Stomach smooth muscle (tissue), 2 donors: ENCODE data around the gene COL1A1.

Source experiments
- H3K27ac ChIP-seq: one replicate; pipeline ENCODE4 v1.7.0; 2013; ENCODE audit warnings: mild to moderate bottlenecking, low read length, inconsistent platforms
- H3K27me3 ChIP-seq, 2 donors: one replicate each; pipeline ENCODE4 v1.7.0; 2013; ENCODE audit warnings: low read length in 2 of 2; ENCODE audit not compliant: insufficient read depth in 2 of 2, control insufficient read depth in 1 of 2
- H3K36me3 ChIP-seq, 2 donors: one replicate each; pipeline ENCODE4 v1.7.0; 2013; ENCODE audit warnings: low read length in 2 of 2; ENCODE audit not compliant: control insufficient read depth in 2 of 2, insufficient read depth in 2 of 2
- H3K4me1 ChIP-seq: one replicate; pipeline ENCODE4 v1.7.0; 2013; ENCODE audit warnings: low read length; ENCODE audit not compliant: control insufficient read depth, insufficient read depth
- H3K4me3 ChIP-seq, 2 donors: one replicate each; pipeline ENCODE4 v1.7.0; 2013; ENCODE audit warnings: low read length in 2 of 2
- H3K9ac ChIP-seq, 2 donors: one replicate each; pipeline ENCODE4 v1.7.0; 2013; ENCODE audit warnings: low read length in 2 of 2, mild to moderate bottlenecking in 1 of 2
- H3K9me3 ChIP-seq, 2 donors: one replicate each; pipeline ENCODE4 v1.7.0; 2013; ENCODE audit warnings: low read length in 2 of 2; ENCODE audit not compliant: control insufficient read depth in 2 of 2
- donor health status: healthy.
- donor health status: Pancreatic carcinoma.

The COL1A1 gene

GRCh38 chr17:50184611-50185398 lies 16.6 kb downstream of the COL1A1 start:
- peak overlapping the region in 1 of 2 donors; percentile 20 for H3K9ac ChIP-seq
- peaks cover 61% of the 10 kb centered on the region for H3K4me1 ChIP-seq
- H3K27me3 ChIP-seq: no peaks in the 10 kb centered on the region
- H3K36me3 ChIP-seq: peaks cover 41 to 42% of the 10 kb centered on the region in 2 donors
- H3K9me3 ChIP-seq: no peaks in the 10 kb centered on the region
- peak overlapping the region; percentile 64 for H3K27ac ChIP-seq
- H3K4me3 ChIP-seq: no peak overlapping the region

- H3K27ac ChIP-seq: peak overlapping the region; percentile 53
- peak overlapping the region in 1 of 2 donors; percentile 42 for H3K9ac ChIP-seq
- peaks cover 56% of the 10 kb centered on the region for H3K4me1 ChIP-seq
- H3K36me3 ChIP-seq: peaks cover 34 to 35% of the 10 kb centered on the region in 2 donors
- no peaks in the 10 kb centered on the region for H3K9me3 ChIP-seq
- H3K4me3 ChIP-seq: no peak overlapping the region
- H3K27me3 ChIP-seq: no peaks in the 10 kb centered on the region
These were observed 17.4 kb downstream of the COL1A1 start for GRCh38 chr17:50184064-50184463.

- H3K9me3 ChIP-seq: no peaks in the 10 kb centered on the region
These were observed 17.9 kb downstream of the COL1A1 start for GRCh38 chr17:50183421-50183994.

GRCh38 chr17:50182783-50183420 lies 18.5 kb downstream of the COL1A1 start:
- peak overlapping the region; percentile 53 for H3K27ac ChIP-seq
- no peak overlapping the region for H3K4me3 ChIP-seq
- no peaks in the 10 kb centered on the region for H3K9me3 ChIP-seq
- peaks cover 23% of the 10 kb centered on the region in 2 donors for H3K36me3 ChIP-seq
- no peak overlapping the region for H3K9ac ChIP-seq
- peaks cover 54% of the 10 kb centered on the region for H3K4me1 ChIP-seq
- H3K27me3 ChIP-seq: no peaks in the 10 kb centered on the region

More at GRCh38 chr17:50183421-50183994, 17.9 kb downstream of the COL1A1 start:
- Histone ChIP-seq H3K4me3 (no peak overlapping the region), H3K36me3 (peaks cover 29 to 30% of the 10 kb centered on the region in 2 donors), H3K9ac (no peak overlapping the region), H3K27ac (peak overlapping the region; percentile 53), H3K27me3 (no peaks in the 10 kb centered on the region), H3K4me1 (peaks cover 54% of the 10 kb centered on the region)

- no peak overlapping the region for H3K9ac ChIP-seq
- H3K36me3 ChIP-seq: peaks cover 13 to 14% of the 10 kb centered on the region in 2 donors
- no peak overlapping the region for H3K4me3 ChIP-seq
- H3K27ac ChIP-seq: peak overlapping the region; percentile 46
- no peaks in the 10 kb centered on the region for H3K9me3 ChIP-seq
- peaks cover 55% of the 10 kb centered on the region for H3K4me1 ChIP-seq
- H3K27me3 ChIP-seq: no peaks in the 10 kb centered on the region
These were observed 19.6 kb downstream of the COL1A1 start for GRCh38 chr17:50181591-50182560.

- H3K9me3 ChIP-seq: no peaks in the 10 kb centered on the region
- H3K9ac ChIP-seq: no peak overlapping the region
- no peaks in the 10 kb centered on the region for H3K27me3 ChIP-seq
- H3K4me3 ChIP-seq: no peak overlapping the region
- H3K27ac ChIP-seq: no peak overlapping the region
- peaks cover 53% of the 10 kb centered on the region for H3K4me1 ChIP-seq
- H3K36me3 ChIP-seq: peaks cover 6 to 7% of the 10 kb centered on the region in 2 donors
These were observed 20.3 kb downstream of the COL1A1 start for GRCh38 chr17:50181144-50181543.

- no peaks in the 10 kb centered on the region for H3K27me3 ChIP-seq
- H3K4me1 ChIP-seq: peaks cover 54% of the 10 kb centered on the region
- no peak overlapping the region for H3K4me3 ChIP-seq
- H3K27ac ChIP-seq: no peak overlapping the region
- peaks cover under 1 to 1% of the 10 kb centered on the region in 2 donors for H3K36me3 ChIP-seq
- no peak overlapping the region for H3K9ac ChIP-seq
- no peaks in the 10 kb centered on the region for H3K9me3 ChIP-seq
These were observed 20.8 kb downstream of the COL1A1 start for GRCh38 chr17:50180620-50181019.

GRCh38 chr17:50180111-50180510 lies 21.3 kb downstream of the COL1A1 start:
- no peak overlapping the region for H3K27ac ChIP-seq
- no peaks in the 10 kb centered on the region for H3K27me3 ChIP-seq
- H3K4me3 ChIP-seq: no peak overlapping the region
- no peak overlapping the region for H3K9ac ChIP-seq
- peaks cover 54% of the 10 kb centered on the region for H3K4me1 ChIP-seq
- H3K36me3 ChIP-seq: no peaks in the 10 kb centered on the region
- no peaks in the 10 kb centered on the region for H3K9me3 ChIP-seq

GRCh38 chr17:50177983-50178834 lies 23.2 kb downstream of the COL1A1 start:
- Histone ChIP-seq H3K9ac (peak overlapping the region; percentile 47), H3K4me3 (peak overlapping the region; percentile 27 to 57)

More at GRCh38 chr17:50177983-50178834, 23.2 kb downstream of the COL1A1 start:
- Histone ChIP-seq H3K27ac (peak overlapping the region; percentile 89), H3K9me3 (no peaks in the 10 kb centered on the region), H3K4me1 (peaks cover 48% of the 10 kb centered on the region), H3K36me3 (no peaks in the 10 kb centered on the region), H3K27me3 (no peaks in the 10 kb centered on the region)
